ENCODE results near the gene NXF1. TPM values are rescaled to one million over a fixed set of nuclear protein-coding genes. Genes with fewer than 3 reads are reported as not detected.

NXF1 gene
- total and polyA plus RNA-seq, 2 of the 8 experiments (the other 6 are each of a cell fraction or from before 2014, with no cell fraction given): 48.1 to 49.8 TPM

DNA sequence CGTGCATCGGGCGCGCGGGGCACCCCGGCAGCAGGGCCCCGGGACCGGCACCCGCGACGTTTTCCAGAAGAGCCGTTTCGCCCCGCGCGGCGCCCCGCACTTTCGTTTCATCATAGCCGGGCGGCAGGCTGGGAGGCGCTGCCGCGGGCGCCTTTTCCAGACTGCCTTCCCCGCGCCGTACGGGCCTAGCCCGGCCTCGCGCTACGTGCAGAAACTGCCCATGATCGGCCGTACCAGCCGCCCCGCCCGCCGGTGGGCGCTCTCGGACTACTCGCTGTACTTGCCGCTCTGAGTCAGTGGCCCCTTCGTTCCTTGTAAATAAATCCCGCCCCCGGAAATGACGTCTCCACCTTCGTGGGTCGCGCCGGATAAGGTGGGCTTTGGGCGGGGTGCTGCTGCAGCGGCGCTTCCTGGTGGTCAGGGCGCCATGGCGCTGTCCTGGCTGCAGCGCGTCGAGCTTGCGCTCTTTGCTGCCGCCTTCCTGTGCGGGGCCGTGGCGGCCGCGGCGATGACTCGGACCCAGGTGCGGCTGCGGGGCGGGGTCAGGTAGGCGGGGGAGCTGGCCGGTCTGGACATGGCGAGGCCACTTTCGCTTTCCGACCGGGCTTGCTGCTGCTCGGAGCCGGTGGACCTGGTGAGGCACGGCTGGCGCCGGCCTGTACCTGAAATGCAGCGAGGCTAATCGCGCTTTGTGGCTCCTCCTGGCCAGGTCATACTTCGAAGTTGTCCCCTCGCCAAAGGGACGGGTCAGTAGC lies 18.1 kb downstream of the NXF1 start, which contains the start of gene TMEM179B (continued):
- TF ChIP-seq JUND (IDR thresholded peaks at IDR 0.05; ENCODE audit: low read length): peak; percentile 65; the same call in 1 of the 2 replicates
- peak; percentile 87 for TF ChIP-seq TBP (IDR thresholded peaks at IDR 0.05; ENCODE audit: low read depth, low read length)
- TF ChIP-seq TAF1 (IDR thresholded peaks at IDR 0.05; ENCODE audit: low read depth, low read length): peak; percentile 88
- no peak; the same call in none of the 2 replicates for TF ChIP-seq BACH1 (IDR thresholded peaks at IDR 0.05; ENCODE audit: low read length)
- TF ChIP-seq, protein P1, sequence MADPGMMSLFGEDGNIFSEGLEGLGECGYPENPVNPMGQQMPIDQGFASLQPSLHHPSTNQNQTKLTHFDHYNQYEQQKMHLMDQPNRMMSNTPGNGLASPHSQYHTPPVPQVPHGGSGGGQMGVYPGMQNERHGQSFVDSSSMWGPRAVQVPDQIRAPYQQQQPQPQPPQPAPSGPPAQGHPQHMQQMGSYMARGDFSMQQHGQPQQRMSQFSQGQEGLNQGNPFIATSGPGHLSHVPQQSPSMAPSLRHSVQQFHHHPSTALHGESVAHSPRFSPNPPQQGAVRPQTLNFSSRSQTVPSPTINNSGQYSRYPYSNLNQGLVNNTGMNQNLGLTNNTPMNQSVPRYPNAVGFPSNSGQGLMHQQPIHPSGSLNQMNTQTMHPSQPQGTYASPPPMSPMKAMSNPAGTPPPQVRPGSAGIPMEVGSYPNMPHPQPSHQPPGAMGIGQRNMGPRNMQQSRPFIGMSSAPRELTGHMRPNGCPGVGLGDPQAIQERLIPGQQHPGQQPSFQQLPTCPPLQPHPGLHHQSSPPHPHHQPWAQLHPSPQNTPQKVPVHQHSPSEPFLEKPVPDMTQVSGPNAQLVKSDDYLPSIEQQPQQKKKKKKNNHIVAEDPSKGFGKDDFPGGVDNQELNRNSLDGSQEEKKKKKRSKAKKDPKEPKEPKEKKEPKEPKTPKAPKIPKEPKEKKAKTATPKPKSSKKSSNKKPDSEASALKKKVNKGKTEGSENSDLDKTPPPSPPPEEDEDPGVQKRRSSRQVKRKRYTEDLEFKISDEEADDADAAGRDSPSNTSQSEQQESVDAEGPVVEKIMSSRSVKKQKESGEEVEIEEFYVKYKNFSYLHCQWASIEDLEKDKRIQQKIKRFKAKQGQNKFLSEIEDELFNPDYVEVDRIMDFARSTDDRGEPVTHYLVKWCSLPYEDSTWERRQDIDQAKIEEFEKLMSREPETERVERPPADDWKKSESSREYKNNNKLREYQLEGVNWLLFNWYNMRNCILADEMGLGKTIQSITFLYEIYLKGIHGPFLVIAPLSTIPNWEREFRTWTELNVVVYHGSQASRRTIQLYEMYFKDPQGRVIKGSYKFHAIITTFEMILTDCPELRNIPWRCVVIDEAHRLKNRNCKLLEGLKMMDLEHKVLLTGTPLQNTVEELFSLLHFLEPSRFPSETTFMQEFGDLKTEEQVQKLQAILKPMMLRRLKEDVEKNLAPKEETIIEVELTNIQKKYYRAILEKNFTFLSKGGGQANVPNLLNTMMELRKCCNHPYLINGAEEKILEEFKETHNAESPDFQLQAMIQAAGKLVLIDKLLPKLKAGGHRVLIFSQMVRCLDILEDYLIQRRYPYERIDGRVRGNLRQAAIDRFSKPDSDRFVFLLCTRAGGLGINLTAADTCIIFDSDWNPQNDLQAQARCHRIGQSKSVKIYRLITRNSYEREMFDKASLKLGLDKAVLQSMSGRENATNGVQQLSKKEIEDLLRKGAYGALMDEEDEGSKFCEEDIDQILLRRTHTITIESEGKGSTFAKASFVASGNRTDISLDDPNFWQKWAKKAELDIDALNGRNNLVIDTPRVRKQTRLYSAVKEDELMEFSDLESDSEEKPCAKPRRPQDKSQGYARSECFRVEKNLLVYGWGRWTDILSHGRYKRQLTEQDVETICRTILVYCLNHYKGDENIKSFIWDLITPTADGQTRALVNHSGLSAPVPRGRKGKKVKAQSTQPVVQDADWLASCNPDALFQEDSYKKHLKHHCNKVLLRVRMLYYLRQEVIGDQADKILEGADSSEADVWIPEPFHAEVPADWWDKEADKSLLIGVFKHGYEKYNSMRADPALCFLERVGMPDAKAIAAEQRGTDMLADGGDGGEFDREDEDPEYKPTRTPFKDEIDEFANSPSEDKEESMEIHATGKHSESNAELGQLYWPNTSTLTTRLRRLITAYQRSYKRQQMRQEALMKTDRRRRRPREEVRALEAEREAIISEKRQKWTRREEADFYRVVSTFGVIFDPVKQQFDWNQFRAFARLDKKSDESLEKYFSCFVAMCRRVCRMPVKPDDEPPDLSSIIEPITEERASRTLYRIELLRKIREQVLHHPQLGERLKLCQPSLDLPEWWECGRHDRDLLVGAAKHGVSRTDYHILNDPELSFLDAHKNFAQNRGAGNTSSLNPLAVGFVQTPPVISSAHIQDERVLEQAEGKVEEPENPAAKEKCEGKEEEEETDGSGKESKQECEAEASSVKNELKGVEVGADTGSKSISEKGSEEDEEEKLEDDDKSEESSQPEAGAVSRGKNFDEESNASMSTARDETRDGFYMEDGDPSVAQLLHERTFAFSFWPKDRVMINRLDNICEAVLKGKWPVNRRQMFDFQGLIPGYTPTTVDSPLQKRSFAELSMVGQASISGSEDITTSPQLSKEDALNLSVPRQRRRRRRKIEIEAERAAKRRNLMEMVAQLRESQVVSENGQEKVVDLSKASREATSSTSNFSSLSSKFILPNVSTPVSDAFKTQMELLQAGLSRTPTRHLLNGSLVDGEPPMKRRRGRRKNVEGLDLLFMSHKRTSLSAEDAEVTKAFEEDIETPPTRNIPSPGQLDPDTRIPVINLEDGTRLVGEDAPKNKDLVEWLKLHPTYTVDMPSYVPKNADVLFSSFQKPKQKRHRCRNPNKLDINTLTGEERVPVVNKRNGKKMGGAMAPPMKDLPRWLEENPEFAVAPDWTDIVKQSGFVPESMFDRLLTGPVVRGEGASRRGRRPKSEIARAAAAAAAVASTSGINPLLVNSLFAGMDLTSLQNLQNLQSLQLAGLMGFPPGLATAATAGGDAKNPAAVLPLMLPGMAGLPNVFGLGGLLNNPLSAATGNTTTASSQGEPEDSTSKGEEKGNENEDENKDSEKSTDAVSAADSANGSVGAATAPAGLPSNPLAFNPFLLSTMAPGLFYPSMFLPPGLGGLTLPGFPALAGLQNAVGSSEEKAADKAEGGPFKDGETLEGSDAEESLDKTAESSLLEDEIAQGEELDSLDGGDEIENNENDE (IDR thresholded peaks at IDR 0.05; ENCODE audit: insufficient replicate concordance, low read length): no peak
- TF ChIP-seq BRCA1 (IDR thresholded peaks at IDR 0.05; ENCODE audit: low read depth, low read length): no peak
- no peak for TF ChIP-seq CEBPB (IDR thresholded peaks at IDR 0.05; ENCODE audit: low read depth, low read length)
- TF ChIP-seq, protein P2, sequence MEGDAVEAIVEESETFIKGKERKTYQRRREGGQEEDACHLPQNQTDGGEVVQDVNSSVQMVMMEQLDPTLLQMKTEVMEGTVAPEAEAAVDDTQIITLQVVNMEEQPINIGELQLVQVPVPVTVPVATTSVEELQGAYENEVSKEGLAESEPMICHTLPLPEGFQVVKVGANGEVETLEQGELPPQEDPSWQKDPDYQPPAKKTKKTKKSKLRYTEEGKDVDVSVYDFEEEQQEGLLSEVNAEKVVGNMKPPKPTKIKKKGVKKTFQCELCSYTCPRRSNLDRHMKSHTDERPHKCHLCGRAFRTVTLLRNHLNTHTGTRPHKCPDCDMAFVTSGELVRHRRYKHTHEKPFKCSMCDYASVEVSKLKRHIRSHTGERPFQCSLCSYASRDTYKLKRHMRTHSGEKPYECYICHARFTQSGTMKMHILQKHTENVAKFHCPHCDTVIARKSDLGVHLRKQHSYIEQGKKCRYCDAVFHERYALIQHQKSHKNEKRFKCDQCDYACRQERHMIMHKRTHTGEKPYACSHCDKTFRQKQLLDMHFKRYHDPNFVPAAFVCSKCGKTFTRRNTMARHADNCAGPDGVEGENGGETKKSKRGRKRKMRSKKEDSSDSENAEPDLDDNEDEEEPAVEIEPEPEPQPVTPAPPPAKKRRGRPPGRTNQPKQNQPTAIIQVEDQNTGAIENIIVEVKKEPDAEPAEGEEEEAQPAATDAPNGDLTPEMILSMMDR (IDR thresholded peaks at IDR 0.05; ENCODE audit: control extremely low read depth in 1 of 3, insufficient read depth in 1 of 3, low read depth in 1 of 3, low read length in 3 of 3): peak; percentile 49 to 67 (median 64)

Data from H1 (cell line).